ENCODE results near the gene SLC36A4. TPM values are rescaled to one million over a fixed set of nuclear protein-coding genes. Genes with fewer than 3 reads are reported as not detected.

Gene SLC36A4
- total RNA-seq, 2 experiments from 2014 or later: 6.7 to 10.8 TPM

DNA sequence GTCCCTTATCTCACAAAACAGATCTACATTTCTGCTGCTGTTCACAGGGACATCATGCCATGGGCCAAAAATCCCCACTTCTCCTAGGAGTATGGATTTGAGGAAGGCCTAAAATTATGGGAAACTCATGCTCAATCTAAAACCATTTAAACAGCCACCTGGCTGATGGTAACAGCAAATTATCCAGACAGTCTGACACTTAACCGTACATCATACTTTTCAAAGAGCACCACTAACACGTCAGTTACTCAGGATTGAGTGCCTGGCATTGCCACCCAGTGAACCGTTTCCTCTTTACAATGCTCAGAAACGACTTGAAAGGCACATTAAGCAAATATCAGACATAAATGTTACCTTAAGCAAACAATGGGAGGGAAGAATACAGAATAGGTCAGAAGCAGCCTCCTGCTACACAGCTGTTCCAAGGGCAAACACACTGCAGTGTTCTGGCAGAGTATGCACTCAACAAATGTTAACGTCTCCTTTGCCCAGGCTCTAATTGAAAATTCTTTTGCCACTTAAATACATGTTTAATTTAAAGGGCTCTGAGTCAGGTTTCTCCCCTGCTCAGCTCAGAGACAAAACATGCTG is 18.8 kb upstream of the SLC36A4 start:
- Mint-ChIP-seq H3K36me3 (no peaks in the 10 kb centered on the region), H3K9me3 (ENCODE audit: low read depth) (no peaks in the 10 kb centered on the region), H3K4me3 (no peak overlapping the region), H3K27me3 (peaks cover 17% of the 10 kb centered on the region), H3K4me1 (no peaks in the 10 kb centered on the region), H3K27ac (no peak overlapping the region)
- DNase-seq (no peak), ATAC-seq (no peak)
- CTCF ChIA-PET: no interaction called here

DNA sequence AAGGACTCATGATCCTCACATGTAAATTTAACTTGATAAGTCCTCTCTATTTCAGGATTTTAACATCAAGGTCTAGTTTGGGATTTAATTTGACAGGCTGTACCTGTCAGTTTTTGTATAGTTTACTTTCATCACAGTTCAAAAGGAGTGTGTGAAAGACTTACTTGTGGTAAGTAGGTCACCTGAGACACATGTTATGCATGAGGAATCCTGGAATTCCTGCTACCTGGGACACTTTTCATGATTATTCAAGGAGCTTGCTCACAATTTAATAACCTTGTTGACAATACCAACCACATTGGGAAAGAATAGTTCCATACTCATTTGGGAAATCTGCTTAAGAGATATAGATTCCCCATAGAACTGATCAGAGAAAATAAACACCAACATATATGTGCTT is 15.8 kb upstream of the SLC36A4 start:
- Mint-ChIP-seq H3K27ac (no peak overlapping the region), H3K4me3 (no peak overlapping the region), H3K9me3 (ENCODE audit: low read depth) (peaks cover 3% of the 10 kb centered on the region), H3K36me3 (no peaks in the 10 kb centered on the region), H3K4me1 (no peaks in the 10 kb centered on the region), H3K27me3 (peaks cover 17% of the 10 kb centered on the region)
- DNase-seq (no peak), ATAC-seq (no peak)
- CTCF ChIA-PET: interaction anchor here (1.3 kb wide), 1 partner anchor 21 kb away, joined by 3 read pairs; no protein-coding TSS in a partner anchor

DNA sequence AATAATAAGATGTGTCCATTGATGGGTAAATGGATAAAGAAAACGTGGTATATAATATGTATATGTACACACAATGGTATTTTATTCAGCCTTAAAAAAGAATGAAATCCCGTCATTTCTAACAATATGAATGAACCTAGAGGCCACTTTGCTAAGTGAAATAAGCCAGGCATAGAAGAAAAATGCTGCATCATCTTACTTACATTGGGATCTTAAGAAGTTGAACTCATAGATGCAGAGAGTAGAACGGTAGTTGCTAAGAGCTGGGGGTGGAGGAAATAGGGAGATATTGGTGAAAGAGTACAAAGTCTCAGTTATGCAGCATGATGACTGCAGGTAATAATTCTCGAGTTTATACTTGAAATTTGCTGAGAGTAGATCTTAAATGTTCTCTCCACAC is 14.3 kb upstream of the SLC36A4 start:
- H3K4me3 Mint-ChIP-seq: no peak overlapping the region
- peaks cover 13% of the 10 kb centered on the region for H3K27me3 Mint-ChIP-seq
- peaks cover 3% of the 10 kb centered on the region for H3K9me3 Mint-ChIP-seq (ENCODE audit: low read depth)
- ATAC-seq: no peak
- DNase-seq: no peak
- CTCF ChIA-PET: no interaction called here
- no peaks in the 10 kb centered on the region for H3K36me3 Mint-ChIP-seq
- H3K27ac Mint-ChIP-seq: no peak overlapping the region
- H3K4me1 Mint-ChIP-seq: no peaks in the 10 kb centered on the region

DNA sequence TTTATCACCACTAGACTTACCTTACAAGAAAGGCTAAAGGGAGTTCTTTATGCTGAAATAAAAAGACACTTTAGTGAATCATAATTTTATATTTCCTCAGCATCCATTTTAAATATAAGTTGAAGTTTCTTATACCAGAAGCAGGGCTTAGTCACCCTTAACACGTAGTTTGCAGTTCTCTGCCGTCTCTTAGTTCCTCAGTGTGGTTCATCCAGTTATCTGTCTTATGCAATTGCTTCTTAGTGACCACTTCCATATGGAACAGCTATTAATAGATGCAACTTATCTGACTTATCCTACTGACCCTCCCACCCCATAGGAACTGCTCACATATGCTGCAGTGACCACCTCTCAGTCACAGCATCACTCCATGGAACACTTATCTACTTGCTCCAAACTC is 11.7 kb upstream of the SLC36A4 start:
- no peak for ATAC-seq
- CTCF ChIA-PET: no interaction called here

DNA sequence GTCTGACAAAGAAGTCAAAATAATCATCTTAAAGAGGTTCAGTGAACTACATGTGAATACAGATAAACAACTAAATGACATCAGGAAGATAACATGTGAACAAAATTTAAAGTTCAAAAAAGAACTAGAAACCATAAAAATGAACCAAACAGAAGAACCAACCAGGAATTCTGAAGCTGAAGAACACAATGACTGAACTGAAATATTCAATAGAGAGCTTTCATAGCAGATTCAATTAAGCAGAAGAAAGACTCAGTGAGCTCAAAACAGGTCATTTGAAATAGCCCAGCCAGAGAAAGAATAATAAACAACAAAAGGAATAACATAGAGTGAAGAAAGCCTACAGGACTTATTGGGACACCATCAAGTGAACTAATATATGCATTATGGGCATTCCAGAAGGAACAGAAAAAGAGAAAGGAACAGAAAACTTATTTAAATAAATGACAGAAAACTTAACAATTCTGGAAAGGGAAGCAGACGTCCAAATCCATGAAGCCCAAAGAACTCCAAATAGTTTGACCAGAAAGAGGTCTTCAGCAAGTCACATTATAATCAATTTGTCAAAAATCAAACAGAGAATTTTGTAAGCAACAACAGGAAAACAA is 11.0 kb upstream of the SLC36A4 start:
- Mint-ChIP-seq H3K27me3 (peaks cover 12% of the 10 kb centered on the region), H3K4me3 (no peak overlapping the region)
- ATAC-seq: no peak

More for the DNA sequence above, 11.7 kb upstream of the SLC36A4 start:
- no peaks in the 10 kb centered on the region for H3K4me1 Mint-ChIP-seq
- H3K4me3 Mint-ChIP-seq: no peak overlapping the region
- no peak for DNase-seq
- H3K9me3 Mint-ChIP-seq (ENCODE audit: low read depth): peaks cover 3% of the 10 kb centered on the region
- H3K27me3 Mint-ChIP-seq: peaks cover 9% of the 10 kb centered on the region
- no peak overlapping the region for H3K27ac Mint-ChIP-seq
- no peaks in the 10 kb centered on the region for H3K36me3 Mint-ChIP-seq

DNA sequence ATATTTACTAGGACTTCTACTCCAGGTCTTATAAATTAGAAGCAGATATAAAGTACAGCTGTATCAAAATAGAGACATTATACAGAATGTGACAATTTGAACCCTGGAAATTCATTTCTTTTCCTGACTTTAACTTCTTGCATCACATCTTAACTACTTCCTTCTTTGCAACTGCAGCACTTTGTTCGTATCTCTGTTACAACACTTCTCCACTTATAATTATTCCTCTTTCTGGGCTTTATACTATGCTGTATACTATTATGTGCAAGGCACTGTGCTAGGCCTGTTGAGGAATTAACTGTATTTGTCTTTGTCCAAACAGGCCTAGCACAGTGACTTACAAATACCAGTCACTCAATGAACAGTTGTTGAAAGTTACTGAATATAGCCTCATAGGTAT is 1.8 kb upstream of the SLC36A4 start:
- no peak for DNase-seq
- Mint-ChIP-seq H3K4me1 (peaks cover 18% of the 10 kb centered on the region), H3K4me3 (peak overlapping the region; percentile 6), H3K27ac (no peak overlapping the region), H3K27me3 (peaks cover 22% of the 10 kb centered on the region), H3K9me3 (ENCODE audit: low read depth) (no peaks in the 10 kb centered on the region), H3K36me3 (peaks cover 3% of the 10 kb centered on the region)
- CTCF ChIA-PET: no interaction called here
- ATAC-seq: no peak

More for the DNA sequence above, 11.0 kb upstream of the SLC36A4 start:
- Mint-ChIP-seq H3K4me1 (no peaks in the 10 kb centered on the region), H3K36me3 (no peaks in the 10 kb centered on the region), H3K27ac (no peak overlapping the region), H3K9me3 (ENCODE audit: low read depth) (peaks cover 3% of the 10 kb centered on the region)
- CTCF ChIA-PET: no interaction called here
- DNase-seq: no peak

DNA sequence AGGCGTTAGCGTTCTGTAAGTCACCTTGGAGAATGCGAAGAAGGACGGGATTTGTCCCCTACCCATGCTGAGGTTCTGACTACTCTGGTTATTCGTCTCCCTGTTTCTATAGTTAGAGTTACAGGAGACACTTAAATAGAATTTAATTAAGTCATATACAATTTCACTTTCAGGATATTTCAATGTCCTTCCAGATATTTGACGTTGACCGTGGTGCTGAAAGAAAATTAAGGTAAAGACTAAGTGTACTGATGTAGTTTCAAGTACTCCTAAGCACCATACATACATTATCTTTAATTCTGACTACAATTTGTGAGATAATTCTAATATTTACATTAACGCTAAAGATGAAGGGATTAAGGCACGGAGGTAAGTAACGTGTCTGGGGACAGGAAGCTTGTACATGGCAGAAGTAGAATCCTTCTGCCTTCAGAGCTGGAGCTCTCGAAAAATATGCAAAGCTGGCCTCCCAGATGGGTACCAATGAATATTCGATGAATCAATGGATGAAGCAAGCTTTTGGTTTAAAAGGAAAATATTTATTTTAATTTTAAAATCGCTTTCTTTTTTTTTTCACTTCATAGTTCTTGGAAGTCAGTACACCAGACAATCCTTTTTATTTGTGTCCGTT is 539 bp upstream of the SLC36A4 start:
- peaks cover 3% of the 10 kb centered on the region for H3K36me3 Mint-ChIP-seq

DNA sequence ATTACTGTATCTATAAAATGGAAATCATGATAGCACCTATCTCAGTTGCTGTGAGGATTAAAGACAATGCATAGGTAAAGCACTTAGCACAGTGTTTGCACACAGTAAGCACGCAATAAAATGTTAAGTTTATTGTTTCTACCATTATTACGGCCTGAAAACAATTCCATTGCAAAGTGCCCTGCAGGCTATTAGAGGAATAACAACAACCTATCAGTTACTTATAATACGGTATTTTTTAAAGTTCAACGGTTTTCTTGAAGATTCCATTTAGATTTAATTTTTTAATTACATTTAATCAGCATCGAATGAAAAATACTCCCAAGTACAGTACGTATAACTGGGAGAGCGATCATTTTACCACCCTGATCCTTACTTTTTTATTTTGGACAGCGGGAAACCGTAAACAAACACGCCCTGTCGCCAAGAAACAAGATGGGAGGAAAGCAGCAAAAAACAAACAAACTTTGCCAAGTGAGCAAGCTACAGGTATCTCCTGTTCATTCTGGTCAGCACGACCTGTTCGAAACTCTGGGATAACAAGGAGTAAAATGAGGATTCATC is 893 bp downstream of the SLC36A4 start:
- H3K4me1 Mint-ChIP-seq: peaks cover 20% of the 10 kb centered on the region
- peak; percentile 1 for ATAC-seq
- H3K27me3 Mint-ChIP-seq: peaks cover 12% of the 10 kb centered on the region
- DNase-seq: no peak
- H3K27ac Mint-ChIP-seq: peak overlapping the region; percentile 96
- peak overlapping the region; percentile 92 for H3K4me3 Mint-ChIP-seq
- peaks cover 5% of the 10 kb centered on the region for H3K36me3 Mint-ChIP-seq
- CTCF ChIA-PET: interaction anchor here (1.3 to 1.6 kb wide), 2 partner anchors 29 to 349 kb away, joined by 3 read pairs; no protein-coding TSS in a partner anchor
- H3K9me3 Mint-ChIP-seq (ENCODE audit: low read depth): no peaks in the 10 kb centered on the region

More for the DNA sequence above, 539 bp upstream of the SLC36A4 start:
- Mint-ChIP-seq H3K9me3 (ENCODE audit: low read depth) (no peaks in the 10 kb centered on the region), H3K4me1 (peaks cover 20% of the 10 kb centered on the region), H3K27me3 (peaks cover 20% of the 10 kb centered on the region), H3K4me3 (peak overlapping the region; percentile 92), H3K27ac (peak overlapping the region; percentile 96)
- DNase-seq: no peak
- CTCF ChIA-PET: interaction anchor here (0.7 to 1.3 kb wide), 2 partner anchors 34 to 348 kb away, joined by 3 read pairs; no protein-coding TSS in a partner anchor
- no peak for ATAC-seq

DNA sequence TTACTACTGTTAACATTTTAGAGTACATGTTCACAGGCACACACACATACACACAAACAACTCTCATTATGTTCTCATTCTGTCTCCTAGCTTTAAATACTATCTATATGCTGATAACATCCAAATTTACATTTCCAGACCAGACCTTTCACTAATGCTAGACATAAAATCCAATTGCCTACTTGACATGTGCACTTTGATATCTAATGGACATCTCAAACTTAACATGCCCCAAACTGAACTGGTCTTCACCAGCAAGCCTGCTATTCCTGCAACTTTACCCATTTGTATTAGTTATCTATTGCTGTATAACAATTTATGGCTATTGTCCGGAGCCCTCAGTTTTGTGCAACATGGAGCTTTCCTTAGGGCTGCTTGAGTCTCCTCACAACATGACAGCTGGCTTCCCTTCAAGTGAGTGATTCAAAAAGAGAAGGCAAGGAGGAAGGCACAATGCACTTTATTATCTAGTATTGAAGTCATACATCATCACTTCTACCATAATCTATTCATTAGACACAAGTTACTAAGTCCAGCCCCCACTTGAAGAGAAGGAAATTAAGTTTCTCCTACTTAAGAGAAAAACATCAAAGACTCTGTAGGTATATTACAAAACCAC is 3.0 kb downstream of the SLC36A4 start:
- no peak for ATAC-seq
- no peaks in the 10 kb centered on the region for H3K9me3 Mint-ChIP-seq (ENCODE audit: low read depth)
- DNase-seq: no peak
- H3K27ac Mint-ChIP-seq: no peak overlapping the region
- no peaks in the 10 kb centered on the region for H3K27me3 Mint-ChIP-seq
- peaks cover 8% of the 10 kb centered on the region for H3K36me3 Mint-ChIP-seq
- CTCF ChIA-PET: no interaction called here
- no peak overlapping the region for H3K4me3 Mint-ChIP-seq
- peaks cover 20% of the 10 kb centered on the region for H3K4me1 Mint-ChIP-seq

DNA sequence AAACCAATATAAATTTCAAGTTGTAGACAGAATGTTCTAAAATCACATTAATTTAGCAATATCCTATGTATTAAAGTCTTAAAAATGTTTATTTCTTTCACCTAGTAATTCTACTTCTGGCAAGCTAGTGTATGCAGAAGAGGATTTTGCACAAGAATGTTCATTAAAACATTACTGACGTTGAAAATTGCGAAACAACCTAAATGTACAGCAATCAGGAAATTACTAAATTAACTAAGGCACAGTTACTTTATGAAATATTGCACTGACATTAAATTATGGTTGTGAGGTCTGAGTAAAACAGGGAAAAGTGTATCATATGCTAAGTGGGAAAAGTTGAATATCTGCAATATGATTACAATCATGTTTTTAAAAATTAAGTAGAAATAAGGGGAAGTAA is 4.1 kb downstream of the SLC36A4 start:
- DNase-seq (no peak), ATAC-seq (no peak)
- no peak overlapping the region for H3K27ac Mint-ChIP-seq
- H3K9me3 Mint-ChIP-seq (ENCODE audit: low read depth): no peaks in the 10 kb centered on the region
- no peak overlapping the region for H3K4me3 Mint-ChIP-seq
- peaks cover 20% of the 10 kb centered on the region for H3K4me1 Mint-ChIP-seq
- peaks cover 8% of the 10 kb centered on the region for H3K36me3 Mint-ChIP-seq
- CTCF ChIA-PET: no interaction called here
- H3K27me3 Mint-ChIP-seq: no peaks in the 10 kb centered on the region

DNA sequence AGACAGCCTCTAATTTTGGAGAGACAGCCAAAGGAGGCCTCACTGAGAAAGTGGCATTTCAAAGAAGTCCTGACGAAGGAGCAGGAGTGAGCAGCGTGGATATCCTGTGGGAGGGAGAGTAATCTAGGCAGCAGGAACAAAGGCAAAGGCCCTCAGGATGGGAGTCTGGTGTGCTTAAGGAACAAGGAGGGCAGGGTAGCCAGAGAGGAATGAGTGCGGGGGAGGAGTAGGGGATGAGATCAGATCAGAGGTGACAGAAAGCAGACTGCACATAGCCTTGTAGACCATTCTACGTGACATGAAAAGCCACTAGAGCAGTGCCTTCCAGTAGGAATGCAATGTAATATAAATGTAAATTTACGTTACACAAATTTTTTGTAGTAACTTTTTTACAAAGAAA is 5.6 kb downstream of the SLC36A4 start:
- H3K36me3 Mint-ChIP-seq: peaks cover 14% of the 10 kb centered on the region
- no peak overlapping the region for H3K4me3 Mint-ChIP-seq
- CTCF ChIA-PET: no interaction called here
- ATAC-seq: no peak
- H3K27me3 Mint-ChIP-seq: no peaks in the 10 kb centered on the region
- peaks cover 14% of the 10 kb centered on the region for H3K4me1 Mint-ChIP-seq
- peaks cover 2% of the 10 kb centered on the region for H3K9me3 Mint-ChIP-seq (ENCODE audit: low read depth)
- DNase-seq: no peak
- H3K27ac Mint-ChIP-seq: no peak overlapping the region

DNA sequence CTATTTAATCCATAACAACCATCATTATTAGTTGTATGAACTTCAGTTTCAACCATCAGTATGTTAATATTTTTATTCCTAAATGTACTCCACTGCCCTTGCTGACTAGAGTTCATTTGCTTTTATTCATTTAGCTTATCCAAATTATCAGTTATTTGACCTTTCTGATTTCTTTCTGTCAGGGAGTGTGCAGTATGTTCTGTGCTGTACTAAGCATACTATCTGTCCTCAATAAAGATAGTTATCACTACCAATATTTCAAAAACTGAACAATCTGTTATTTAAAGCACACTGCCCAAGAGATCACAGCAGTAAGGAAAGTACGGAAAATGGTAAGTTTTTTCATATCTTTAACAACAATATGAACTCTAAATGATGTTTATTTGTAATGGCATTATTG is 8.3 kb downstream of the SLC36A4 start:
- H3K36me3 Mint-ChIP-seq: peaks cover 19% of the 10 kb centered on the region
- DNase-seq (no peak), ATAC-seq (no peak)
- CTCF ChIA-PET: no interaction called here
- peaks cover 2% of the 10 kb centered on the region for H3K9me3 Mint-ChIP-seq (ENCODE audit: low read depth)
- H3K4me1 Mint-ChIP-seq: no peaks in the 10 kb centered on the region
- no peak overlapping the region for H3K27ac Mint-ChIP-seq
- H3K4me3 Mint-ChIP-seq: no peak overlapping the region
- no peaks in the 10 kb centered on the region for H3K27me3 Mint-ChIP-seq

DNA sequence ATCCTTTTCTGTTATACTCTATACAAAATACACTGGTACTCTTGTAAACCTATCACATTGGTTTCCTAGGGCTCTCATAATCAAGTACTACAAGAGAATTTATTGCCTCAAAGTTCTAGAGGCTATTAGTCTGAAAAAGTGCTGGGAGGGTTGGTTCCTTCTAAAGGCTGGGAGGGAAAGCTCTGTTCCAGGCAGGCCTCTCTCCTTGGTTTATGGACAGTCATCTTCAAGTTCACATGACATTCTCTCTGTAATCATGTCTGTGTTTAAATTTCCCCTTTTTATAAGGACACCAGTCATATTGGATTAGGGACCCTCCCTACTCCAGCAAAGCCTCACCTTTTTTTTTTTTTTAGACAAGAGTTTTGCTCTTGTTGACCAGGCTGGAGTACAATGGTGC is 9.1 kb downstream of the SLC36A4 start:
- CTCF ChIA-PET: no interaction called here
- Mint-ChIP-seq H3K36me3 (peaks cover 19% of the 10 kb centered on the region), H3K4me3 (no peak overlapping the region), H3K27ac (no peak overlapping the region), H3K4me1 (no peaks in the 10 kb centered on the region), H3K9me3 (ENCODE audit: low read depth) (peaks cover 2% of the 10 kb centered on the region), H3K27me3 (no peaks in the 10 kb centered on the region)
- no peak for ATAC-seq
- no peak for DNase-seq

Data from activated CD8-positive, alpha-beta memory T cell treated with anti-CD3 and anti-CD28 coated beads, Interleukin-2, amount 10 ng/mL, durations not matched to agents 7 days and 5 days (primary cell).